ENCODE results near the gene NPAS3.

NPAS3 gene

DNA sequence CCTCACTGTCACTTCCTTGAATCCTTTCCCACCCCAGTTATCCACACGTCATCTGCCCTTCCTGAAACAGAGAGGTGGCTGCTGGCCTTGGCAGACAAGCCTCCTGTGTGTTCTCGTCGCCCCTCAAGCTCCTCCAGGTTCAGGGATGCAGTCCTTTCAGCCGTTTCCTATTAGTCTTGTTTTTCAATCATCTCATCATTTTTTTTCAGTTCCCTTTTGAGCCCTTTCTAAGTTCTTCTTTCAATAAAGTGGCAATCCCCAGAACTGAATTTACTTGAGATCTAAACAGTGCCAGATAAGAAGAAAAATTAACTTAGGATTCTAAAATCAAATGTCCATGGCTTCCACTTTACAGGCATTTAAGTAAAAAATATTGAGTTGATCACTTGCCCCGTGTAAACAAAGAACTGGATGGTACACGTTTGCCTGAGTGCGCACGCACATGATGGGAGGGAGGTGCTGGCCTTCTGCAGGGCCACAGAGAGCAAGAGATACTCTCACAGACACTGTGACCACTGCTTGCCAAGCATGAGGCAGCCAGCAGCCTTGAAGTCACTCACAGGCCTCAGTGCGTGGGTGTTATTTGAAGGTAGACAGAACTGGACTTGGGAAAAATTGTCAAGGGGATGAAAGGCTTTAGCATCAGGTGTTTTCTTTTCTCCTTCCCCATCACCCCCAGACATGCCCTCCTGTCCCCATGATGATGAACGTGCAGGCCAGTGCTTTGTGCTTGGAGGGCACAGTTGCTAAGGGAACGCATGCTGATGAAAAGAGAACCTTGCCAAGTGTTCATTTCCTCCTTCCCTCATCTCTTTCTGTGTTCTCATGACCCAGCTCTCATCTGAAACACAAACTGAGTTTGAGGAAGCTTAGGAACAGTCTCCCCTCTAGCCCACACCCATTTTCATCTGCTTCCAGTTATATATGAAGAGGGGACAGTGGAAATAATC lies 603.9 kb downstream of the NPAS3 start:
- Histone ChIP-seq H3K4me3 (ENCODE audit: low read length, poor library complexity, severe bottlenecking) (no peak overlapping the region), H2AFZ (ENCODE audit: low read length) (peak overlapping the region; percentile 6; the same call in 1 of the 2 replicates), H3K9ac (ENCODE audit: low read depth, low read length, poor library complexity, severe bottlenecking) (no peak overlapping the region), H4K20me1 (ENCODE audit: insufficient read depth, low read length, poor library complexity, severe bottlenecking) (no peaks in the 10 kb centered on the region), H3K36me3 (ENCODE audit: insufficient read depth, low read length) (no peaks in the 10 kb centered on the region), H3K9me3 (ENCODE audit: insufficient read depth, low read depth, low read length) (no peaks in the 10 kb centered on the region), H3K4me1 (ENCODE audit: insufficient read depth, low read length, poor library complexity, severe bottlenecking) (peaks cover 22% of the 10 kb centered on the region), H3K9me2 (replicated peaks; ENCODE audit: low read depth, low read length) (no peaks in the 10 kb centered on the region), H3K4me2 (ENCODE audit: low read depth, low read length, poor library complexity, severe bottlenecking) (no peak overlapping the region), H3K27me3 (ENCODE audit: insufficient read depth, low read length, poor library complexity, severe bottlenecking) (no peaks in the 10 kb centered on the region), H3K79me2 (ENCODE audit: insufficient read depth, low read length) (no peaks in the 10 kb centered on the region), H3F3A (ENCODE audit: low read depth) (no peaks in the 10 kb centered on the region)
- TF ChIP-seq, protein P1, sequence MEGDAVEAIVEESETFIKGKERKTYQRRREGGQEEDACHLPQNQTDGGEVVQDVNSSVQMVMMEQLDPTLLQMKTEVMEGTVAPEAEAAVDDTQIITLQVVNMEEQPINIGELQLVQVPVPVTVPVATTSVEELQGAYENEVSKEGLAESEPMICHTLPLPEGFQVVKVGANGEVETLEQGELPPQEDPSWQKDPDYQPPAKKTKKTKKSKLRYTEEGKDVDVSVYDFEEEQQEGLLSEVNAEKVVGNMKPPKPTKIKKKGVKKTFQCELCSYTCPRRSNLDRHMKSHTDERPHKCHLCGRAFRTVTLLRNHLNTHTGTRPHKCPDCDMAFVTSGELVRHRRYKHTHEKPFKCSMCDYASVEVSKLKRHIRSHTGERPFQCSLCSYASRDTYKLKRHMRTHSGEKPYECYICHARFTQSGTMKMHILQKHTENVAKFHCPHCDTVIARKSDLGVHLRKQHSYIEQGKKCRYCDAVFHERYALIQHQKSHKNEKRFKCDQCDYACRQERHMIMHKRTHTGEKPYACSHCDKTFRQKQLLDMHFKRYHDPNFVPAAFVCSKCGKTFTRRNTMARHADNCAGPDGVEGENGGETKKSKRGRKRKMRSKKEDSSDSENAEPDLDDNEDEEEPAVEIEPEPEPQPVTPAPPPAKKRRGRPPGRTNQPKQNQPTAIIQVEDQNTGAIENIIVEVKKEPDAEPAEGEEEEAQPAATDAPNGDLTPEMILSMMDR (conservative IDR thresholded peaks at IDR 0.05; ENCODE audit: low read length): no peak

DNA sequence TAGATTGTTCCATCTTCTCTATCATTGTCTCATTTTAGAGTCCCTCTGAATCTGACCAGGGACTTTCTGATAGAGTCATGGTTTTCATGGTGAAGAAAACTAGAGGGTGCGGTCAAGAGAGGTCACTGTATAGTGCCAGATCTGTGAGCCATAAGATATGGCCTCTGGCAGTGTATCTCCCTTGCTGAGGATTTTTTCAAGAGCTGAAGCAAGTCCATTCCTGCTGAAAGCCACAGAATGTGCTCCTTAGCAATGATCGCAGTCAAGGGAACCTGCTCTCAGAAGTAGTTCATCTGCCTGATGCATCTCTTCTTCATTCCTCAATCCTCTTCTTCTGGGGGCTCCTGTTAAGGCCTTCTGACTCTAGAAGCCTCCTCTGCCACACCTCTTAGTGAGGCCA lies 607.0 kb downstream of the NPAS3 start:
- Histone ChIP-seq H4K20me1 (ENCODE audit: insufficient read depth, low read length, poor library complexity, severe bottlenecking) (no peaks in the 10 kb centered on the region), H3K79me2 (ENCODE audit: insufficient read depth, low read length) (no peaks in the 10 kb centered on the region), H2AFZ (ENCODE audit: low read length) (no peak overlapping the region), H3F3A (ENCODE audit: low read depth) (no peaks in the 10 kb centered on the region), H3K27me3 (ENCODE audit: insufficient read depth, low read length, poor library complexity, severe bottlenecking) (no peaks in the 10 kb centered on the region), H3K4me1 (ENCODE audit: insufficient read depth, low read length, poor library complexity, severe bottlenecking) (no peaks in the 10 kb centered on the region), H3K9ac (ENCODE audit: low read depth, low read length, poor library complexity, severe bottlenecking) (no peak overlapping the region), H3K36me3 (ENCODE audit: insufficient read depth, low read length) (no peaks in the 10 kb centered on the region), H3K9me3 (ENCODE audit: insufficient read depth, low read depth, low read length) (no peaks in the 10 kb centered on the region), H3K9me2 (replicated peaks; ENCODE audit: low read depth, low read length) (no peaks in the 10 kb centered on the region), H3K4me2 (ENCODE audit: low read depth, low read length, poor library complexity, severe bottlenecking) (no peak overlapping the region), H3K4me3 (ENCODE audit: low read length, poor library complexity, severe bottlenecking) (no peak overlapping the region)
- TF ChIP-seq, protein P1 (conservative IDR thresholded peaks at IDR 0.05; ENCODE audit: low read length): no peak
- TF ChIP-seq EZH2phosphoT487 (IDR thresholded peaks at IDR 0.05; ENCODE audit: borderline replicate concordance): no peak

DNA sequence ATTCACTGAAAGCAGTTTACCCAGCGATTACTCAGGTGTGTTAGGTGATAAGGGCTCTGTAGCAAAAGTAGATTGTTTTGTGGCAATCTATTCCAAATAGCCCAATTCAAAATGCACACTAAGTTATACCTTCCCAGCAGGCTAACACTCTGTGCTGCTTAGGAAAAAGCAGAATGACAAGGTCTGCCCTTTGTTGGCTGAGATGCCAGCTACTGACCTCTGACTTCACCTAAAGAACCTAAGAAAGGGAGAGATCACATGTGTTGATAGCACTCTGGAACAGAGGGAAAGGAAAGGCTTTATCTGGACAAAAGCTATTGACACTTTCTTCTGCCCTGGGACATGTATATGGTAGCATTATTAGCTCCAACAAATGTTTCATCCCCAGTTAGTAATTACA lies 609.9 kb downstream of the NPAS3 start:
- H3K36me3 ChIP-seq (ENCODE audit: insufficient read depth, low read length): no peaks in the 10 kb centered on the region
- no peaks in the 10 kb centered on the region for H3K27me3 ChIP-seq (ENCODE audit: insufficient read depth, low read length, poor library complexity, severe bottlenecking)
- H3K9ac ChIP-seq (ENCODE audit: low read depth, low read length, poor library complexity, severe bottlenecking): no peak overlapping the region
- TF ChIP-seq, protein P1 (conservative IDR thresholded peaks at IDR 0.05; ENCODE audit: low read length): no peak
- no peak for TF ChIP-seq EZH2phosphoT487 (IDR thresholded peaks at IDR 0.05; ENCODE audit: borderline replicate concordance)
- H3K4me2 ChIP-seq (ENCODE audit: low read depth, low read length, poor library complexity, severe bottlenecking): no peak overlapping the region
- H3F3A ChIP-seq (ENCODE audit: low read depth): no peaks in the 10 kb centered on the region
- H3K4me3 ChIP-seq (ENCODE audit: low read length, poor library complexity, severe bottlenecking): no peak overlapping the region
- no peaks in the 10 kb centered on the region for H3K79me2 ChIP-seq (ENCODE audit: insufficient read depth, low read length)
- H3K9me3 ChIP-seq (ENCODE audit: insufficient read depth, low read depth, low read length): no peaks in the 10 kb centered on the region
- H4K20me1 ChIP-seq (ENCODE audit: insufficient read depth, low read length, poor library complexity, severe bottlenecking): no peaks in the 10 kb centered on the region
- no peak overlapping the region for H2AFZ ChIP-seq (ENCODE audit: low read length)
- no peaks in the 10 kb centered on the region for H3K9me2 ChIP-seq (replicated peaks; ENCODE audit: low read depth, low read length)
- no peaks in the 10 kb centered on the region for H3K4me1 ChIP-seq (ENCODE audit: insufficient read depth, low read length, poor library complexity, severe bottlenecking)

Data from Loucy (cell line).